K562 (cell line): ENCODE data around the gene DCAF6. TPM values are rescaled to one million over a fixed set of nuclear protein-coding genes. Genes with fewer than 3 reads are reported as not detected.

Source experiments
- BCL6 ChIP-seq: fragments of 250-450 bp; sonication (Bioruptor Pico); IDR thresholded peaks from 2 replicates; pipeline ENCODE4 v1.4.0; 2020
- CEBPB ChIP-seq: fragments of 450-650 bp; IDR thresholded peaks from 2 replicates; pipeline ENCODE4 v1.6.1; 2016; ENCODE audit warnings: missing genetic modification characterization, missing compliant biosample characterization
- EHMT2 ChIP-seq: fragments of 450-650 bp; IDR thresholded peaks from 2 replicates; pipeline ENCODE4 v1.6.1; 2018; ENCODE audit warnings: antibody characterized with exemption
- HDGF ChIP-seq: fragments of 450-650 bp; IDR thresholded peaks from 2 replicates; pipeline ENCODE4 v1.6.1; 2016
- MAZ ChIP-seq, 2 experiments: fragments of 450-650 bp in 1 of 2; sonication (generic) in 1 of 2; formaldehyde crosslinking; IDR thresholded peaks in 1 of 2; conservative IDR thresholded peaks in 1 of 2; 2 replicates each; pipeline versions ENCODE4 v1.4.0 to v1.5.0; 2020; ENCODE audit warnings: mild to moderate bottlenecking in 1 of 2, missing genetic modification reagents in 1 of 2
- MTA2 ChIP-seq: fragments of 450-650 bp; IDR thresholded peaks from 2 replicates; pipeline ENCODE4 v1.6.1; 2016; ENCODE audit warnings: low read depth
- MYBL2 ChIP-seq, 2 experiments: fragments of 450-650 bp in 1 of 2; sonication (generic) in 1 of 2; formaldehyde crosslinking in 1 of 2; IDR thresholded peaks; 2 replicates each; pipeline versions ENCODE4 v1.6.1 to v1.8.1; 2017 to 2022; ENCODE audit warnings: borderline replicate concordance in 1 of 2, inconsistent platforms in 1 of 2, low read depth in 1 of 2, mild to moderate bottlenecking in 1 of 2, missing genetic modification reagents in 1 of 2, moderate library complexity in 1 of 2
- PML ChIP-seq: IDR thresholded peaks from 2 replicates; pipeline ENCODE4 v1.6.1; 2012; ENCODE audit warnings: low read length, inconsistent platforms
- RAD21 ChIP-seq, 2 experiments: fragments of 250-450 bp in 1 of 2; fragments of 450-650 bp in 1 of 2; sonication (Bioruptor Pico) in 1 of 2; formaldehyde crosslinking in 1 of 2; IDR thresholded peaks in 1 of 2; conservative IDR thresholded peaks in 1 of 2; 2 replicates each; pipeline versions ENCODE4 v1.4.0 to v1.8.0; 2020 to 2022; ENCODE audit warnings: mild to moderate bottlenecking in 2 of 2, moderate library complexity in 1 of 2
- RB1 ChIP-seq: fragments of 450-650 bp; IDR thresholded peaks from 2 replicates; pipeline ENCODE4 v1.6.1; 2017; ENCODE audit warnings: low read depth, mild to moderate bottlenecking
- TAF1 ChIP-seq: IDR thresholded peaks from 2 replicates; pipeline ENCODE4 v1.6.1; 2011; ENCODE audit warnings: mild to moderate bottlenecking, low read length, moderate library complexity; ENCODE audit not compliant: insufficient read depth, control insufficient read depth, severe bottlenecking; ENCODE audit errors: extremely low read depth
- TBP ChIP-seq: optimal IDR thresholded peaks from 2 replicates; pipeline ENCODE3; 2011; ENCODE audit warnings: low read depth, low read length, improper control_type of control experiment
- TOE1 ChIP-seq, 2 experiments: fragments of 450-650 bp in 1 of 2; sonication (generic) in 1 of 2; formaldehyde crosslinking in 1 of 2; IDR thresholded peaks; 2 replicates each; pipeline versions ENCODE4 v1.7.1 to v1.8.0; 2016 to 2022; ENCODE audit warnings: borderline replicate concordance in 2 of 2, mild to moderate bottlenecking in 2 of 2, antibody characterized with exemption in 1 of 2, inconsistent platforms in 1 of 2, low read depth in 1 of 2, missing genetic modification reagents in 1 of 2, moderate library complexity in 1 of 2
- ZBTB49 ChIP-seq: sonication (generic); formaldehyde crosslinking; IDR thresholded peaks from 2 replicates; pipeline ENCODE4 v1.8.0; 2022; ENCODE audit warnings: missing genetic modification reagents, mild to moderate bottlenecking, borderline replicate concordance
- polyA plus RNA-seq, 8 experiments: library from polyadenylated mRNA; depleted of rRNA in 4 of 8; stranded (reverse) in 5 of 8; unstranded in 3 of 8; fragments of >200 nt; fragmentation: Nextera tagmentation in 2 of 8; fragmentation: Illumina TruSeq in 1 of 8; extraction: Ambion mirVana in 2 of 8; extraction: Trizol in 1 of 8; gene quantifications; 2 replicates each; pipeline versions ENCODE4 v1.2.1 to v1.2.3, GENCODE V29; 2011 to 2014; ENCODE audit warnings: inconsistent platforms in 1 of 8, missing spikeins in 1 of 8
- total RNA-seq, 7 experiments: library from RNA; depleted of rRNA in 6 of 7; stranded (reverse); fragments of >200 nt in 6 of 7; fragmentation: Illumina TruSeq in 2 of 7; extraction: Trizol in 2 of 7; gene quantifications; 2 replicates each; pipeline versions ENCODE4 v1.2.1 to v1.2.3, GENCODE V29; 2011 to 2021; ENCODE audit warnings: low replicate concordance in 1 of 7
- TF ChIP-seq, protein P1 (sequence below), 2 experiments: fragments of 450-650 bp; formaldehyde crosslinking in 1 of 2; IDR thresholded peaks; 2 replicates each; pipeline versions ENCODE4 v1.4.0 to v1.6.1; 2014 to 2020; ENCODE audit warnings: mild to moderate bottlenecking in 2 of 2, borderline replicate concordance in 1 of 2, low read depth in 1 of 2

DCAF6 gene
- total and polyA plus RNA-seq, 9 of the 15 experiments (the other 6 are each of a cell fraction or from before 2014, with no cell fraction given): 19.1 to 102 (median 46.3) TPM

DNA sequence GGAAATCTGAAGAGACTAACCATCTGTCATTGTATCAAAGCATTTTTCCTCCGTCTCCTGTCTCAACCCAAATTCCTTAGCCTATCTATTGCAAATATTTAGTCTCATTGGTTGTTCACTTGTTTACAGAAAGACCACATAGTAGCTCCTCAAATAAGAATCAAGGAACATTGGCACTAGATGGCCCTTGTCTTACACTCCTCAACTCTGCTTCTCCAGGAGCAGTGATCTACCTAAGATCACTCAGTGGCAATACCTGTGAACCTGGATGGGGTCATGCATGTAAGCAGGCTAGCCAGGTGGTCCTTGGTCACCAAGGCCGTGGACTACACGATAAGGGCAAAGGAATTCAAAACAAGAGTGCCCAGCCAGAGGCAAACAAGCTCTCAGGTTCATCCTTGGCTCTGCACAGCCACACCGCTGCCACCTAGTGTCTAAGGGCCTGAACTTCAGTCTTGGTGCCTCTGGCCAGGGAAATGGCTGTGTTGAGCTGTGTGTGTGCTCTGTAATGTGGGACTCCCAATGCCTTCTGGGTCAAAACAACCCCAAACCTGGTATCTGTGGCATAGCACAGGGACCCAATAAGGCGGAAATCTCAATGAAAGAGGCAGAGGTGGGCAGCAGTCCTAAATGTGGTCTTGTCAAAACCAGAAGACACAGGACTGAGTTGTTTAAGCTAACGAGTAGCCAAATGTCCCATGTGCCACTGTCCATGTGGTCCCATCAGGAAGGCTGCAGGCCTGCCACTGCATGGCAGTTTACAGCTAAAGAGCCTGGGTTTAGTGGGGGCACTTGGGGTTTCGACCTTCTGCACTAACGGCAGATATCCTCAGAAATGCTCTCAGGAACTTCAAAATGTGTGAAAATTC is 145.8 kb downstream of the DCAF6 start (continued):
- TF ChIP-seq BCL6 (no peak), MAZ (CRISPR knock-in tag; conservative IDR thresholded peaks at IDR 0.05 in 1 of 2, IDR thresholded peaks at IDR 0.05 in 1 of 2) (no peak), EHMT2 (0 out of 2 replicates have a peak, but pooled peaks have one; percentile 10), RB1 (peak; percentile 65; the same call in 1 of the 2 replicates), TOE1 (IDR thresholded peaks at IDR 0.05; ENCODE audit: borderline replicate concordance) (no peak), TOE1 (CRISPR knock-in tag; IDR thresholded peaks at IDR 0.05; ENCODE audit: borderline replicate concordance, low read depth) (peak; percentile 85; the same call in 1 of the 2 replicates), CEBPB (tag) (no peak), TBP (peak; percentile 31), HDGF (peak; percentile 96), MTA2 (0 out of 2 replicates have a peak, but pooled peaks have one; percentile 17), TAF1 (no peak), RAD21 (CRISPR knock-in tag; conservative IDR thresholded peaks at IDR 0.05 in 1 of 2, IDR thresholded peaks at IDR 0.05 in 1 of 2) (peak; percentile 62 to 89), PML (no peak), ZBTB49 (CRISPR knock-in tag) (no peak), MYBL2 (IDR thresholded peaks at IDR 0.05; ENCODE audit: low read depth) (no peak), MYBL2 (CRISPR knock-in tag; IDR thresholded peaks at IDR 0.05; ENCODE audit: borderline replicate concordance) (no peak)
- TF ChIP-seq, protein P1, sequence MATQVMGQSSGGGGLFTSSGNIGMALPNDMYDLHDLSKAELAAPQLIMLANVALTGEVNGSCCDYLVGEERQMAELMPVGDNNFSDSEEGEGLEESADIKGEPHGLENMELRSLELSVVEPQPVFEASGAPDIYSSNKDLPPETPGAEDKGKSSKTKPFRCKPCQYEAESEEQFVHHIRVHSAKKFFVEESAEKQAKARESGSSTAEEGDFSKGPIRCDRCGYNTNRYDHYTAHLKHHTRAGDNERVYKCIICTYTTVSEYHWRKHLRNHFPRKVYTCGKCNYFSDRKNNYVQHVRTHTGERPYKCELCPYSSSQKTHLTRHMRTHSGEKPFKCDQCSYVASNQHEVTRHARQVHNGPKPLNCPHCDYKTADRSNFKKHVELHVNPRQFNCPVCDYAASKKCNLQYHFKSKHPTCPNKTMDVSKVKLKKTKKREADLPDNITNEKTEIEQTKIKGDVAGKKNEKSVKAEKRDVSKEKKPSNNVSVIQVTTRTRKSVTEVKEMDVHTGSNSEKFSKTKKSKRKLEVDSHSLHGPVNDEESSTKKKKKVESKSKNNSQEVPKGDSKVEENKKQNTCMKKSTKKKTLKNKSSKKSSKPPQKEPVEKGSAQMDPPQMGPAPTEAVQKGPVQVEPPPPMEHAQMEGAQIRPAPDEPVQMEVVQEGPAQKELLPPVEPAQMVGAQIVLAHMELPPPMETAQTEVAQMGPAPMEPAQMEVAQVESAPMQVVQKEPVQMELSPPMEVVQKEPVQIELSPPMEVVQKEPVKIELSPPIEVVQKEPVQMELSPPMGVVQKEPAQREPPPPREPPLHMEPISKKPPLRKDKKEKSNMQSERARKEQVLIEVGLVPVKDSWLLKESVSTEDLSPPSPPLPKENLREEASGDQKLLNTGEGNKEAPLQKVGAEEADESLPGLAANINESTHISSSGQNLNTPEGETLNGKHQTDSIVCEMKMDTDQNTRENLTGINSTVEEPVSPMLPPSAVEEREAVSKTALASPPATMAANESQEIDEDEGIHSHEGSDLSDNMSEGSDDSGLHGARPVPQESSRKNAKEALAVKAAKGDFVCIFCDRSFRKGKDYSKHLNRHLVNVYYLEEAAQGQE (IDR thresholded peaks at IDR 0.05; ENCODE audit: borderline replicate concordance): peak; percentile 65; the same call in 1 of the 2 replicates
- TF ChIP-seq, protein P1 (CRISPR knock-in tag; IDR thresholded peaks at IDR 0.05; ENCODE audit: low read depth): peak; percentile 15; the same call in 1 of the 2 replicates
